Left ventricle myocardium inferior (tissue), 1 donor: Measurements from ENCODE around the gene CD79A. TPM values are rescaled to one million over a fixed set of nuclear protein-coding genes. Genes with fewer than 3 reads are reported as not detected.

Experiments used
- DNase-seq: peaks from one replicate; pipeline ENCODE4 v3.0.0-alpha.2; 2020
- H3K27ac ChIP-seq: fragments of 200-600 bp; replicated peaks from 2 replicates; pipeline ENCODE4 v1.8.0; 2021
- H3K27me3 ChIP-seq: fragments of 200-600 bp; 2 replicates; pipeline ENCODE4 v1.8.0; 2021; ENCODE audit warnings: low read depth
- H3K36me3 ChIP-seq: fragments of 200-600 bp; 2 replicates; pipeline ENCODE4 v1.8.0; 2021
- H3K4me1 ChIP-seq: fragments of 200-600 bp; 2 replicates; pipeline ENCODE4 v1.8.0; 2021
- H3K4me3 ChIP-seq: fragments of 200-600 bp; 2 replicates; pipeline ENCODE4 v1.8.0; 2021; ENCODE audit warnings: mild to moderate bottlenecking, moderate library complexity
- H3K9me3 ChIP-seq: fragments of 200-600 bp; replicated peaks from 2 replicates; pipeline ENCODE4 v1.8.0; 2021
- CTCF ChIP-seq: fragments of 200-600 bp; IDR thresholded peaks from 2 replicates; pipeline ENCODE4 v1.8.0; 2021; ENCODE audit warnings: antibody characterized with exemption, mild to moderate bottlenecking, borderline replicate concordance
- intact Hi-C: fragments of 100-400 bp; cut with micrococcal nuclease; formaldehyde crosslinking; loops from one replicate; pipeline ENCODE4 v1.11.0; 2022
- total RNA-seq: library from RNA; stranded (reverse); fragmentation: NEBNext Ultra II Directional; extraction: Animal tissue kit (Norgen Biotek cat#: 25700); gene quantifications from one replicate; pipeline ENCODE4 v1.2.1, GENCODE V29; 2021
- donor health status: DM: no; HTN: yes; CAD: no; lungs with severe emphysema.

The CD79A gene
- total RNA-seq, 1 donor from 2014 or later, result not detected

- Histone ChIP-seq H3K9me3 (no peaks in the 10 kb centered on the region), H3K27me3 (no peaks in the 10 kb centered on the region), H3K27ac (peak overlapping the region; percentile 96), H3K36me3 (no peaks in the 10 kb centered on the region), H3K4me3 (peak overlapping the region; percentile 97), H3K4me1 (peaks cover 59% of the 10 kb centered on the region)
- no peak for TF ChIP-seq CTCF
- no peak for DNase-seq
- intact Hi-C loops, result no loop called here
These were observed 6.4 kb downstream of the CD79A start for GRCh38 chr19:41883463-41883820.

GRCh38 chr19:41883821-41884733 lies 7.0 kb downstream of the CD79A start:
- peaks cover 59% of the 10 kb centered on the region for H3K4me1 ChIP-seq
- intact Hi-C loops, result no loop called here
- peak; percentile 94 for DNase-seq
- TF ChIP-seq CTCF, result peak; percentile 39
- no peaks in the 10 kb centered on the region for H3K9me3 ChIP-seq
- peak overlapping the region; percentile 96 for H3K27ac ChIP-seq
- H3K36me3 ChIP-seq, result peaks cover 6% of the 10 kb centered on the region
- H3K27me3 ChIP-seq, result no peaks in the 10 kb centered on the region
- peak overlapping the region; percentile 97 for H3K4me3 ChIP-seq

- peaks cover 28% of the 10 kb centered on the region for H3K36me3 ChIP-seq
- no peaks in the 10 kb centered on the region for H3K9me3 ChIP-seq
- intact Hi-C loops, result no loop called here
- no peak for TF ChIP-seq CTCF
- H3K27ac ChIP-seq, result no peak overlapping the region
- H3K4me1 ChIP-seq, result peaks cover 59% of the 10 kb centered on the region
- no peak for DNase-seq
- H3K27me3 ChIP-seq, result no peaks in the 10 kb centered on the region
- H3K4me3 ChIP-seq, result no peak overlapping the region
These were observed 10.0 kb downstream of the CD79A start for GRCh38 chr19:41886761-41887710.

- intact Hi-C loops, result no loop called here
- no peak for TF ChIP-seq CTCF
- no peak for DNase-seq
- Histone ChIP-seq H3K27ac (no peak overlapping the region), H3K27me3 (no peaks in the 10 kb centered on the region), H3K9me3 (no peaks in the 10 kb centered on the region), H3K4me1 (peaks cover 51% of the 10 kb centered on the region), H3K4me3 (no peak overlapping the region), H3K36me3 (peaks cover 36% of the 10 kb centered on the region)
These were observed 10.8 kb downstream of the CD79A start for GRCh38 chr19:41887711-41888382.

GRCh38 chr19:41888926-41889325 lies 11.8 kb downstream of the CD79A start:
- Histone ChIP-seq H3K4me3 (no peak overlapping the region), H3K36me3 (peaks cover 36% of the 10 kb centered on the region), H3K27ac (no peak overlapping the region), H3K9me3 (no peaks in the 10 kb centered on the region), H3K27me3 (no peaks in the 10 kb centered on the region), H3K4me1 (peaks cover 41% of the 10 kb centered on the region)
- no peak for DNase-seq
- TF ChIP-seq CTCF, result no peak
- intact Hi-C loops, result no loop called here
